Peyer's patch (tissue), 4 donors: ENCODE measurements around the gene ARID3B. TPM values are rescaled to one million over a fixed set of nuclear protein-coding genes. Genes with fewer than 3 reads are reported as not detected.
A peak's percentile ranks its signal among the peaks of the same experiment; 100 is the strongest.

Source experiments
- DNase-seq, 3 donors: peaks; one replicate each; pipeline ENCODE4 v3.0.0-alpha.2; 2017 to 2019
- H3K27ac ChIP-seq, 4 donors: fragments of 200-600 bp; sonication (generic); one replicate each; pipeline ENCODE4 v1.5.1; 2016 to 2019
- H3K27me3 ChIP-seq, 2 donors: fragments of 200-600 bp; sonication (generic); one replicate each; pipeline ENCODE4 v1.5.1; 2019
- H3K36me3 ChIP-seq, 3 donors: fragments of 200-600 bp; sonication (generic); one replicate each; pipeline ENCODE4 v1.5.1; 2016 to 2019
- H3K4me1 ChIP-seq, 4 donors: fragments of 200-600 bp; sonication (generic); one replicate each; pipeline ENCODE4 v1.5.1; 2016 to 2019
- H3K4me3 ChIP-seq, 4 donors: fragments of 200-600 bp; sonication (generic); 1 replicate in 3 of 4; 2 replicates in 1 of 4; pipeline ENCODE4 v1.5.1; 2016 to 2019; ENCODE audit warnings: mild to moderate bottlenecking in 1 of 4
- H3K9me3 ChIP-seq, 4 donors: fragments of 200-600 bp; sonication (generic); one replicate each; pipeline ENCODE4 v1.5.1; 2016 to 2019; ENCODE audit warnings: mild to moderate bottlenecking in 1 of 4
- POLR2A ChIP-seq, 2 donors: fragments of 450-650 bp; IDR thresholded peaks; one replicate each; pipeline ENCODE4 v1.5.1; 2017; ENCODE audit warnings: antibody characterized with exemption in 2 of 2, mild to moderate bottlenecking in 2 of 2, moderate library complexity in 2 of 2
- total RNA-seq, 4 donors: library from RNA; depleted of rRNA; stranded (reverse); fragments of >200 nt; gene quantifications; one replicate each; pipeline ENCODE4 v1.1.0, GENCODE V29; 2016
- TF ChIP-seq, protein P1 (sequence below), 6 experiments: fragments of 450-650 bp in 4 of 6; fragments of 200-600 bp in 2 of 6; sonication (generic) in 1 of 6; IDR thresholded peaks; one replicate each; pipeline ENCODE4 v1.5.1; 2017 to 2019; ENCODE audit warnings: antibody characterized with exemption in 6 of 6, mild to moderate bottlenecking in 3 of 6, moderate library complexity in 1 of 6

Gene ARID3B
- total RNA-seq, 4 donors from 2014 or later: 10.9 to 29.4 (median 21.6) TPM

GRCh38 chr15:74630284-74631086 is 89.5 kb downstream of the ARID3B start:
- H3K27me3 ChIP-seq: no peaks in the 10 kb centered on the region
- TF ChIP-seq, protein P1, sequence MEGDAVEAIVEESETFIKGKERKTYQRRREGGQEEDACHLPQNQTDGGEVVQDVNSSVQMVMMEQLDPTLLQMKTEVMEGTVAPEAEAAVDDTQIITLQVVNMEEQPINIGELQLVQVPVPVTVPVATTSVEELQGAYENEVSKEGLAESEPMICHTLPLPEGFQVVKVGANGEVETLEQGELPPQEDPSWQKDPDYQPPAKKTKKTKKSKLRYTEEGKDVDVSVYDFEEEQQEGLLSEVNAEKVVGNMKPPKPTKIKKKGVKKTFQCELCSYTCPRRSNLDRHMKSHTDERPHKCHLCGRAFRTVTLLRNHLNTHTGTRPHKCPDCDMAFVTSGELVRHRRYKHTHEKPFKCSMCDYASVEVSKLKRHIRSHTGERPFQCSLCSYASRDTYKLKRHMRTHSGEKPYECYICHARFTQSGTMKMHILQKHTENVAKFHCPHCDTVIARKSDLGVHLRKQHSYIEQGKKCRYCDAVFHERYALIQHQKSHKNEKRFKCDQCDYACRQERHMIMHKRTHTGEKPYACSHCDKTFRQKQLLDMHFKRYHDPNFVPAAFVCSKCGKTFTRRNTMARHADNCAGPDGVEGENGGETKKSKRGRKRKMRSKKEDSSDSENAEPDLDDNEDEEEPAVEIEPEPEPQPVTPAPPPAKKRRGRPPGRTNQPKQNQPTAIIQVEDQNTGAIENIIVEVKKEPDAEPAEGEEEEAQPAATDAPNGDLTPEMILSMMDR (IDR thresholded peaks at IDR 0.05): no peak
- no peak for TF ChIP-seq POLR2A (IDR thresholded peaks at IDR 0.05)
- H3K4me1 ChIP-seq: peaks cover 0 to 22% (median 2%) of the 10 kb centered on the region in 4 donors
- peak overlapping the region in 1 of 4 donors; percentile 67 for H3K27ac ChIP-seq
- H3K36me3 ChIP-seq: peaks cover 0 to 92% (median 0%) of the 10 kb centered on the region in 3 donors
- no peak overlapping the region for H3K4me3 ChIP-seq
- H3K9me3 ChIP-seq: no peaks in the 10 kb centered on the region
- peak in 2 of 3 donors; percentile 82 to 83 for DNase-seq

- Histone ChIP-seq H3K27me3 (no peaks in the 10 kb centered on the region), H3K4me1 (peaks cover 0 to 22% (median 2%) of the 10 kb centered on the region in 4 donors), H3K9me3 (no peaks in the 10 kb centered on the region), H3K4me3 (no peak overlapping the region), H3K27ac (peak overlapping the region in 1 of 4 donors; percentile 67), H3K36me3 (peaks cover 0 to 92% (median 0%) of the 10 kb centered on the region in 3 donors)
- DNase-seq: no peak
- TF ChIP-seq, protein P1 (IDR thresholded peaks at IDR 0.05): no peak
Measured at GRCh38 chr15:74631087-74631385, 90.0 kb downstream of the ARID3B start.

DNA sequence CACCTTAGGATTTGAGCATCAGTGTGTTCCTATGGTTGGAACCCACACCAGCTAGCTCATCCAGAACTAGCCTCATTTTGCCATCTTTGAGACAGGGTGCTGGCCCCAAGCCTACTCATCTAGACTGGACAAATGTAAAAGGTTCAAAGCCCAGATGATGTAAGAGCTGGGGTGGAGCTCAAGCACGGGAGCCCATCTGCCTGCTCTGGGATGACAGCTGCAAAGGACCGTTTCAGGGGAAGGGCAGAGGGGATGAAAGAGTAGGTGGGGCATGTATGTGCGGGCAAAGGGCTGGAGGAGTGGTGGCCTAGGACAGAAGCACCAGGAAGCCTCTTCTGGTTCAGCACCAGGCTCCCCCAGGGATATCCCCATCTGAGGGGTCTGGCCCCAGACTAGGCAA is 90.4 kb downstream of the ARID3B start:
- Histone ChIP-seq H3K9me3 (no peaks in the 10 kb centered on the region), H3K27me3 (no peaks in the 10 kb centered on the region), H3K4me1 (peaks cover 0 to 20% (median 2%) of the 10 kb centered on the region in 4 donors), H3K27ac (no peak overlapping the region), H3K4me3 (no peak overlapping the region), H3K36me3 (peaks cover 0 to 92% (median 0%) of the 10 kb centered on the region in 3 donors)
- no peak for TF ChIP-seq POLR2A (IDR thresholded peaks at IDR 0.05)
- TF ChIP-seq, protein P1 (IDR thresholded peaks at IDR 0.05): no peak
- no peak for DNase-seq

GRCh38 chr15:74631935-74632560 is 91.0 kb downstream of the ARID3B start:
- peak; percentile 71 to 86 (median 76) for DNase-seq
- Histone ChIP-seq H3K9me3 (no peaks in the 10 kb centered on the region), H3K4me3 (no peak overlapping the region), H3K27ac (no peak overlapping the region), H3K36me3 (peaks cover 0 to 92% (median 0%) of the 10 kb centered on the region in 3 donors), H3K27me3 (no peaks in the 10 kb centered on the region), H3K4me1 (peaks cover 0 to 13% (median 2%) of the 10 kb centered on the region in 4 donors)
- TF ChIP-seq, protein P1 (IDR thresholded peaks at IDR 0.05): peak; percentile 42 to 83 (median 70)
- no peak for TF ChIP-seq POLR2A (IDR thresholded peaks at IDR 0.05)

DNA sequence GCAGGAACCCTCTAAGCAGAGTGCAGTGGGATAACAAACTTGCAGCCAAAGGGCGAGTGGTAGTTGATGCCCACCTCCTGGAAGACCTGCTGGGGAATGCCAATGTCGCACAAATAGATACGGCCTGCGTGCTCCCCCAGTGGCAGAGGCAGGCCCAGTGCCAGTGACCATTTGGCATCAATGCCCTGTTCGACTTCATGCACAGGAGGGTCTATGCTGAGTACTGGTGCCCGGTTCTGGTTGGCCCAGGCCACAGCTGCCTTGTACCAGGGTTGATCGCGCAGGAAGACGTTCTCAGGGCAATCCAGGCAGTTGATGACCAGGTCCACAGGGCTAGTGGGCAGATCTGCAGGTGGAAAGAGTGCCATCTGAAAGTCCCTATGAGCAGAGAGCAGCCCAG is 91.6 kb downstream of the ARID3B start:
- peaks cover 0 to 92% (median 0%) of the 10 kb centered on the region in 3 donors for H3K36me3 ChIP-seq
- TF ChIP-seq, protein P1 (IDR thresholded peaks at IDR 0.05): no peak
- TF ChIP-seq POLR2A (IDR thresholded peaks at IDR 0.05): no peak

More for the DNA sequence above, 91.6 kb downstream of the ARID3B start:
- Histone ChIP-seq H3K4me1 (peaks cover 0 to 8% (median under 1%) of the 10 kb centered on the region in 4 donors), H3K9me3 (no peaks in the 10 kb centered on the region), H3K4me3 (no peak overlapping the region), H3K27ac (no peak overlapping the region), H3K27me3 (no peaks in the 10 kb centered on the region)
- no peak for DNase-seq
